PC-9 (cell line): ENCODE measurements around the gene RNF44. TPM values are rescaled to one million over a fixed set of nuclear protein-coding genes. Genes with fewer than 3 reads are reported as not detected.

Source experiments
- BruUV-seq: library from RNA; stranded (reverse); fragments of 400-500 nt; replicated peaks from 2 replicates; lab custom pipeline; 2021; lab: Mats Ljungman, UMichigan
- CTCF ChIA-PET: fragments of 300-600 bp; sonication (Branson Sonifier 250); formaldehyde crosslinking; loops from one replicate; lab custom pipeline; 2022; ENCODE audit warnings: antibody characterized with exemption; lab: Charles Lee
- POLR2A ChIA-PET: fragments of 300-600 bp; sonication (Branson Sonifier 250); formaldehyde crosslinking; loops from one replicate; lab custom pipeline; 2022; ENCODE audit warnings: antibody characterized with exemption; ENCODE audit not compliant: unreplicated experiment; lab: Charles Lee
- DNase-seq, 2 experiments: peaks; one replicate each; pipeline versions ENCODE4 v3.0.0 to v3.0.0-alpha.2; 2015 to 2022; ENCODE audit warnings: mixed read lengths in 1 of 2
- H2AFZ ChIP-seq: fragments of 200-600 bp; sonication (generic); 2 replicates; pipeline ENCODE4 v1.8.1; 2017; ENCODE audit warnings: antibody characterized with exemption
- H3F3A ChIP-seq: fragments of 200-600 bp; sonication (generic); 2 replicates; pipeline ENCODE4 v1.8.1; 2017; ENCODE audit warnings: antibody characterized with exemption, mild to moderate bottlenecking, low read depth; ENCODE audit not compliant: insufficient read depth
- H3K27ac ChIP-seq: fragments of 200-600 bp; sonication (generic); 2 replicates; pipeline ENCODE4 v1.6.1; 2016; ENCODE audit warnings: mixed run types
- H3K27me3 ChIP-seq: fragments of 200-600 bp; sonication (generic); 2 replicates; pipeline ENCODE4 v1.6.1; 2016; ENCODE audit warnings: low read depth, mixed run types; ENCODE audit not compliant: insufficient read depth
- H3K36me3 ChIP-seq: fragments of 200-600 bp; sonication (generic); 2 replicates; pipeline ENCODE4 v1.6.1; 2016; ENCODE audit warnings: low read depth, mixed run types
- H3K4me1 ChIP-seq: fragments of 200-600 bp; sonication (generic); replicated peaks from 2 replicates; pipeline ENCODE4 v1.6.1; 2016; ENCODE audit warnings: mixed run types; ENCODE audit not compliant: insufficient read depth
- H3K4me2 ChIP-seq: fragments of 200-600 bp; sonication (generic); 2 replicates; pipeline ENCODE4 v1.6.1; 2017; ENCODE audit warnings: mixed run types
- H3K4me3 ChIP-seq: fragments of 200-600 bp; sonication (generic); 2 replicates; pipeline ENCODE4 v1.6.1; 2016; ENCODE audit warnings: mixed run types
- H3K79me2 ChIP-seq: fragments of 200-600 bp; sonication (generic); 2 replicates; pipeline ENCODE4 v1.6.1; 2017; ENCODE audit warnings: low read depth, mixed run types
- H3K9me2 ChIP-seq: fragments of 200-600 bp; sonication (generic); 2 replicates; pipeline ENCODE4 v1.8.1; 2017; ENCODE audit warnings: mild to moderate bottlenecking; ENCODE audit not compliant: insufficient read depth
- H3K9me3 ChIP-seq: fragments of 200-600 bp; sonication (generic); 2 replicates; pipeline ENCODE4 v1.8.1; 2016; ENCODE audit warnings: low read depth; ENCODE audit not compliant: insufficient read depth
- H4K20me1 ChIP-seq: fragments of 200-600 bp; sonication (generic); 2 replicates; pipeline ENCODE4 v1.8.1; 2017; ENCODE audit not compliant: insufficient read depth
- EZH2 ChIP-seq: fragments of 200-600 bp; sonication (generic); IDR thresholded peaks from 2 replicates; pipeline ENCODE4 v1.8.0; 2017; ENCODE audit warnings: antibody characterized with exemption, low read depth
- intact Hi-C: fragments of 100-400 bp; cut with micrococcal nuclease; formaldehyde crosslinking; loops from one replicate; pipeline ENCODE4 v1.10.0; 2022; ENCODE audit not compliant: unreplicated experiment
- total RNA-seq: library from RNA; stranded (reverse); gene quantifications from 2 replicates; pipeline ENCODE4 v1.2.3, GENCODE V29; 2021
- TF ChIP-seq, protein P1 (sequence below): fragments of 200-600 bp; sonication (generic); conservative IDR thresholded peaks from 2 replicates; pipeline ENCODE4 v1.6.1; 2017; ENCODE audit warnings: mixed run types, antibody characterized with exemption, mild to moderate bottlenecking, moderate library complexity

RNF44 gene
- total RNA-seq, 1 experiment from 2014 or later, result 87.4 TPM

DNA sequence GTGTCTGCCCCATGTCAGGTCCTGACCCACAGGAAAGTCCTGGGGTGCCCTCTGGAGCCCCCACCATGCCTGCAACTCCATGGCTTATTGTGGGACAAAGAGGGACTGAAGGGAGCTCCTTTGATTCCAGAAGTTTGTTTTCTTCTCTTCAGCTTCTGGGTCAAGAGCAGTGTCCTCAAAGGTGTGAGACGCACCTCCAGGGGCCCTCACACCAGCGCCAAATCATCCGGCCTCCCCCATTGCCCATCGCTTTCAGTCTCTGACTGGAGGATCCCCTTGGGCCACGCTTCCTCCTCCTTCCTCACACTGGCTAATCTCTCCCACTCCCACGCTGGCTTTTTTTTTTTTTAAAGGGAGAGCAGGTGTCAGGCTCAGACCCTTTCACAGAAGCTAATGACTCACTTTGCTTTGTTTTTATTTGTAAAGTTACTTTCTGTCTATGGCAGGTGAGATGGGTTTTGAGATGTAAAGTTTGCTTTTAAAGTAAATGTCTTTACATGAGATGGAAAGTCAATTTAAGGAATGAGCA lies 28.6 kb upstream of the RNF44 start:
- Histone ChIP-seq H3K27ac (no peak overlapping the region), H3F3A (no peaks in the 10 kb centered on the region), H3K27me3 (no peaks in the 10 kb centered on the region), H3K9me2 (no peaks in the 10 kb centered on the region), H3K4me3 (no peak overlapping the region), H3K79me2 (no peaks in the 10 kb centered on the region), H4K20me1 (no peaks in the 10 kb centered on the region), H3K9me3 (no peaks in the 10 kb centered on the region), H2AFZ (no peak overlapping the region), H3K36me3 (no peaks in the 10 kb centered on the region), H3K4me2 (no peak overlapping the region), H3K4me1 (no peaks in the 10 kb centered on the region)
- BruUV-seq, result no TSS peak
- TF ChIP-seq, protein P1, sequence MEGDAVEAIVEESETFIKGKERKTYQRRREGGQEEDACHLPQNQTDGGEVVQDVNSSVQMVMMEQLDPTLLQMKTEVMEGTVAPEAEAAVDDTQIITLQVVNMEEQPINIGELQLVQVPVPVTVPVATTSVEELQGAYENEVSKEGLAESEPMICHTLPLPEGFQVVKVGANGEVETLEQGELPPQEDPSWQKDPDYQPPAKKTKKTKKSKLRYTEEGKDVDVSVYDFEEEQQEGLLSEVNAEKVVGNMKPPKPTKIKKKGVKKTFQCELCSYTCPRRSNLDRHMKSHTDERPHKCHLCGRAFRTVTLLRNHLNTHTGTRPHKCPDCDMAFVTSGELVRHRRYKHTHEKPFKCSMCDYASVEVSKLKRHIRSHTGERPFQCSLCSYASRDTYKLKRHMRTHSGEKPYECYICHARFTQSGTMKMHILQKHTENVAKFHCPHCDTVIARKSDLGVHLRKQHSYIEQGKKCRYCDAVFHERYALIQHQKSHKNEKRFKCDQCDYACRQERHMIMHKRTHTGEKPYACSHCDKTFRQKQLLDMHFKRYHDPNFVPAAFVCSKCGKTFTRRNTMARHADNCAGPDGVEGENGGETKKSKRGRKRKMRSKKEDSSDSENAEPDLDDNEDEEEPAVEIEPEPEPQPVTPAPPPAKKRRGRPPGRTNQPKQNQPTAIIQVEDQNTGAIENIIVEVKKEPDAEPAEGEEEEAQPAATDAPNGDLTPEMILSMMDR, result no peak
- ChIA-PET CTCF (interaction anchor here (0.6 kb wide), 1 partner anchor 214 kb away, joined by 7 read pairs; no protein-coding TSS in a partner anchor), POLR2A (interaction anchor here (0.6 kb wide), 1 partner anchor 183 kb away, joined by 5 read pairs; no protein-coding TSS in a partner anchor)
- DNase-seq, result no peak
- intact Hi-C loops, result no loop called here

DNA sequence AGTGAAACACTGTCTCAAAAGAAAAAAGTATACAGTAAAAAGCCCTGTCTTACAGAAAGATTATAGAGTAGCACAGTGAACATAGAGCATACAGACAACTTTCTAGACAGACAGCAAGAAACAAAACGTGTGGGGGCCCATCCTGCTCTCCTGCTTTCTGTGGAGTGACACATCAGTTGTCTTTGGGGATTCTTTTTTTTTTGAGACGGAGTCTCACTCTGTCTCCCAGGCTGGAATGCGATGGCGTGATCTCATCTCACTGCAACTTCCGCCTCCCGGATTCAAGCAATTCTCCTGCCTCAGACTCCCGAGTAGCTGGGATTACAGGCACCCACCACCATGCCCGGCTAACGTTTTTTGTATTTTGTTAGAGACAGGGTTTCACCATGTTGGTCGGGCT lies 26.8 kb upstream of the RNF44 start:
- no peak for TF ChIP-seq EZH2
- TF ChIP-seq, protein P1, result no peak
- Histone ChIP-seq H3K9me2 (no peaks in the 10 kb centered on the region), H3K27ac (no peak overlapping the region), H3K36me3 (no peaks in the 10 kb centered on the region), H3K4me2 (no peak overlapping the region), H3K27me3 (no peaks in the 10 kb centered on the region), H2AFZ (no peak overlapping the region), H3F3A (peaks cover 4% of the 10 kb centered on the region; the same call in 1 of the 2 replicates), H3K9me3 (no peaks in the 10 kb centered on the region), H3K4me3 (no peak overlapping the region), H4K20me1 (no peaks in the 10 kb centered on the region), H3K4me1 (no peaks in the 10 kb centered on the region), H3K79me2 (no peaks in the 10 kb centered on the region)
- no peak for DNase-seq
- CTCF ChIA-PET, result no interaction called here
- BruUV-seq, result no TSS peak
- intact Hi-C loops, result no loop called here
- POLR2A ChIA-PET, result no interaction called here

DNA sequence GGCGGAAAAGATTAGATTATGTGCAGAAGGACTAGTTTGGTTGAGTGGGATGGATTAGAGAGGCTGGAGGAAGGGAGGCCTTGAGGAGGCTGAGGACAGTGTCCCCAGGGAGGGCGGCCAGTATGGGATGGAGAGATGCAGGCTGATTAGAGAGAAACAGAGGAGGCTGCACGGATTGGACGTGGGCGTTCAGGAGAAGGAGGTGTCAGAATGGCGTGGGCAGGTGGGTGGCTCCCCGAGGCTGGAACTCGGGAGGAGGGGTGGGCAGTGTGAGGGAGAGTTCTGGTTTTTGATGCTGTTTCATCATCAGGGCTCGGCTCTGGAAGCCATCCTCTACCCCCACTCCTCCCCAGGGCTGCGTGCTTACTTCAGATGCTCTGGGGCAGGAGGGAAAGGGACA lies 25.0 kb upstream of the RNF44 start:
- CTCF ChIA-PET, result no interaction called here
- H4K20me1 ChIP-seq, result no peaks in the 10 kb centered on the region
- TF ChIP-seq, protein P1, result no peak
- TF ChIP-seq EZH2, result no peak
- H3K36me3 ChIP-seq, result no peaks in the 10 kb centered on the region
- H3K4me2 ChIP-seq, result no peak overlapping the region
- H3K9me2 ChIP-seq, result no peaks in the 10 kb centered on the region
- H3F3A ChIP-seq, result peaks cover 5% of the 10 kb centered on the region; the same call in 1 of the 2 replicates
- H3K27ac ChIP-seq, result no peak overlapping the region
- H3K9me3 ChIP-seq, result no peaks in the 10 kb centered on the region
- intact Hi-C loops, result no loop called here
- no peak for DNase-seq
- H3K4me1 ChIP-seq, result no peaks in the 10 kb centered on the region
- no peaks in the 10 kb centered on the region for H3K27me3 ChIP-seq
- H3K4me3 ChIP-seq, result no peak overlapping the region
- no peaks in the 10 kb centered on the region for H3K79me2 ChIP-seq
- POLR2A ChIA-PET, result no interaction called here
- BruUV-seq, result no TSS peak
- H2AFZ ChIP-seq, result no peak overlapping the region
